Activated T-helper 1 cell treated with anti-CD3 and anti-CD28 coated beads, Interleukin-12 subunit alpha, Interleukin-12 subunit beta, Interleukin-2, Interleukin-4 antibody, amounts not matched to agents 30 ng/mL and 10 ng/mL and 1 ng/mL, durations not matched to agents 14 hours and 24 hours and 36 hours (primary cell): ENCODE data around the gene TNFSF11. TPM values are rescaled to one million over a fixed set of nuclear protein-coding genes. Genes with fewer than 3 reads are reported as not detected.
"Not testable (repeated sequence)": the region's sequence is repeated elsewhere in the genome, so short reads cannot be mapped to it uniquely, and the experiment has no call there.

Experiments
- DNase-seq: peaks from one replicate; pipeline ENCODE4 v3.0.0; 2021; ENCODE audit warnings: low spot score
- H3K27ac Mint-ChIP-seq: one replicate; pipeline ENCODE4 v1.8.0; 2021; ENCODE audit warnings: mild to moderate bottlenecking, mixed read lengths
- H3K27me3 Mint-ChIP-seq: one replicate; pipeline ENCODE4 v1.8.0; 2022; ENCODE audit warnings: mild to moderate bottlenecking, moderate library complexity, mixed read lengths; ENCODE audit not compliant: insufficient read depth
- H3K36me3 Mint-ChIP-seq: one replicate; pipeline ENCODE4 v1.8.0; 2021; ENCODE audit warnings: low read depth, mixed read lengths
- H3K4me1 Mint-ChIP-seq: one replicate; pipeline ENCODE4 v1.8.0; 2021; ENCODE audit warnings: low read depth, mixed read lengths
- H3K4me3 Mint-ChIP-seq: one replicate; pipeline ENCODE4 v1.8.0; 2021; ENCODE audit warnings: mild to moderate bottlenecking, moderate library complexity, mixed read lengths
- H3K9me3 Mint-ChIP-seq: one replicate; pipeline ENCODE4 v1.8.0; 2021; ENCODE audit warnings: mixed read lengths
- intact Hi-C: fragments of 100-400 bp; cut with micrococcal nuclease; formaldehyde crosslinking; loops from one replicate; pipeline ENCODE4 v1.15.1; 2024
- total RNA-seq: library from RNA; stranded (reverse); gene quantifications from 2 replicates; pipeline ENCODE4 v1.2.3, GENCODE V29; 2022

The TNFSF11 gene
- total RNA-seq, 1 donor from 2014 or later, result 1.2 TPM

- DNase-seq, result no peak
- Mint-ChIP-seq H3K27me3 (peaks cover 2% of the 10 kb centered on the region), H3K36me3 (no peaks in the 10 kb centered on the region), H3K27ac (no peak overlapping the region), H3K4me1 (peaks cover 6% of the 10 kb centered on the region), H3K4me3 (no peak overlapping the region), H3K9me3 (no peaks in the 10 kb centered on the region)
- intact Hi-C loops, result loop anchor here (5.0 kb wide), 1 partner anchor 50 kb away; no protein-coding TSS in a partner anchor
These were observed 26.3 kb upstream of the TNFSF11 start for GRCh38 chr13:42547612-42548011.

- H3K4me1 Mint-ChIP-seq, result peaks cover 6% of the 10 kb centered on the region
- intact Hi-C loops, result loop anchor here (5.0 kb wide), 1 partner anchor 52 kb away; no protein-coding TSS in a partner anchor
- no peaks in the 10 kb centered on the region for H3K27me3 Mint-ChIP-seq
- DNase-seq, result no peak
- no peaks in the 10 kb centered on the region for H3K36me3 Mint-ChIP-seq
- H3K4me3 Mint-ChIP-seq, result no peak overlapping the region
- no peak overlapping the region for H3K27ac Mint-ChIP-seq
- no peaks in the 10 kb centered on the region for H3K9me3 Mint-ChIP-seq
These were observed 25.0 kb upstream of the TNFSF11 start for GRCh38 chr13:42548731-42549551.

GRCh38 chr13:42549552-42549936, 24.4 kb upstream of the TNFSF11 start:
- intact Hi-C loops, result loop anchor here (5.0 kb wide), 1 partner anchor 52 kb away; no protein-coding TSS in a partner anchor
- peaks cover 6% of the 10 kb centered on the region for H3K4me1 Mint-ChIP-seq
- no peaks in the 10 kb centered on the region for H3K9me3 Mint-ChIP-seq
- DNase-seq, result no peak
- no peaks in the 10 kb centered on the region for H3K36me3 Mint-ChIP-seq
- no peak overlapping the region for H3K4me3 Mint-ChIP-seq
- H3K27ac Mint-ChIP-seq, result no peak overlapping the region
- H3K27me3 Mint-ChIP-seq, result no peaks in the 10 kb centered on the region

- Mint-ChIP-seq H3K36me3 (no peaks in the 10 kb centered on the region), H3K27me3 (peaks cover 4% of the 10 kb centered on the region), H3K4me1 (peaks cover 6% of the 10 kb centered on the region), H3K9me3 (no peaks in the 10 kb centered on the region), H3K4me3 (no peak overlapping the region), H3K27ac (no peak overlapping the region)
- no peak for DNase-seq
- intact Hi-C loops, result no loop called here
These were observed 22.3 kb upstream of the TNFSF11 start for GRCh38 chr13:42551611-42552010.

DNA sequence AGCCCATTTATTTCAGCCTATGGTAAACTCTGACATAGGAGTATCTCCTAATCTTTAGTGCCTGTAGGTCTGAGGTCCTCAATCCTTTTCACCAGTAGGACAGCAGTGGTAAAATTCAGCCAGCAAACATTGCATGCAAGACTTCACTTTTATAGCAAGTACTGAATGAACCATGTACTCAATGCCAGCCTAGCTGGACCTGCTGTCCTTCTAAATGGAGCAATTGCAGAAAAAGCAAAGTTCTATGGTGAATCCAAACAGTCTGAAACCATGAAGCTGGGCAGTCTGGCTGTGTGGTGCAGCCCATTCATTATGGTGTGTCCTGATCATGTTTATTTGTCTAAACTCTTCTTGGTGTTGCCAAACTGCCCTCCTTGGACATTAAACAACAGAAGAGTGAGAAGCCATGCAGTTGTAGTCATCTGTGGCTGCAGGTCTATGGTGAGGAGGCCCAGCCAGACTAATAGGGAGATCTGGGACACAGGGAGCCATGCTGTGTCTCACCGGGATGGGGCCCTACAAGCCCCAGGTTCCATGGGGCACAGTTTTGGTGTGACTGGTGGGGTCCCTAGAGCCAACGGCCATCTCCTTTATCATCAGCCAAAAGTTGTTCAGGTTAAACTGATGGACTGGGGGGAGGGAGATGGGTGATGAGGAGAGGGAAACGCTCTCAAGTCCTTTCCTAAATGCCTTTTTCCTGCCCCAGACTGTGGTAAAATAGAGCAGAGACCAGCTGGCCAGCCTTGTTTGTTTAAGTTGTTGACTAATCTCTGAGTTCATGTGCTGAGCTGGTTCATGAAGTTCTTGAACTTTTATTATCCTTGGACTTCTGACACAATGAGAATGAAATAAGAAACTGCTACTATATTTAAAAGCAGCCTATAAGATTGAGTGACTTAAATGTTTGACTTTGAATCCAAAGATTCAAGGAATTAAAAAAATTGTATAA, 20.6 kb upstream of the TNFSF11 start:
- Mint-ChIP-seq H3K36me3 (no peaks in the 10 kb centered on the region), H3K4me1 (no peaks in the 10 kb centered on the region), H3K9me3 (no peaks in the 10 kb centered on the region), H3K4me3 (no peak overlapping the region), H3K27me3 (peaks cover 4% of the 10 kb centered on the region), H3K27ac (no peak overlapping the region)
- intact Hi-C loops, result no loop called here
- no peak for DNase-seq

GRCh38 chr13:42559057-42559456, 14.9 kb upstream of the TNFSF11 start:
- Mint-ChIP-seq H3K36me3 (no peaks in the 10 kb centered on the region), H3K9me3 (peaks cover 4% of the 10 kb centered on the region), H3K27ac (no peak overlapping the region), H3K4me1 (peaks cover 5% of the 10 kb centered on the region), H3K27me3 (peaks cover 4% of the 10 kb centered on the region), H3K4me3 (no peak overlapping the region)
- intact Hi-C loops, result no loop called here
- no peak for DNase-seq

GRCh38 chr13:42559573-42560218, 14.3 kb upstream of the TNFSF11 start:
- H3K27ac Mint-ChIP-seq, H3K4me1 Mint-ChIP-seq, H3K27me3 Mint-ChIP-seq, H3K9me3 Mint-ChIP-seq, DNase-seq, H3K4me3 Mint-ChIP-seq, H3K36me3 Mint-ChIP-seq, intact Hi-C loops: not testable (repeated sequence)

- DNase-seq, H3K9me3 Mint-ChIP-seq, H3K27me3 Mint-ChIP-seq, H3K4me1 Mint-ChIP-seq, H3K27ac Mint-ChIP-seq, H3K4me3 Mint-ChIP-seq, intact Hi-C loops, H3K36me3 Mint-ChIP-seq: not testable (repeated sequence)
These were observed 13.6 kb upstream of the TNFSF11 start for GRCh38 chr13:42560320-42560719.

DNA sequence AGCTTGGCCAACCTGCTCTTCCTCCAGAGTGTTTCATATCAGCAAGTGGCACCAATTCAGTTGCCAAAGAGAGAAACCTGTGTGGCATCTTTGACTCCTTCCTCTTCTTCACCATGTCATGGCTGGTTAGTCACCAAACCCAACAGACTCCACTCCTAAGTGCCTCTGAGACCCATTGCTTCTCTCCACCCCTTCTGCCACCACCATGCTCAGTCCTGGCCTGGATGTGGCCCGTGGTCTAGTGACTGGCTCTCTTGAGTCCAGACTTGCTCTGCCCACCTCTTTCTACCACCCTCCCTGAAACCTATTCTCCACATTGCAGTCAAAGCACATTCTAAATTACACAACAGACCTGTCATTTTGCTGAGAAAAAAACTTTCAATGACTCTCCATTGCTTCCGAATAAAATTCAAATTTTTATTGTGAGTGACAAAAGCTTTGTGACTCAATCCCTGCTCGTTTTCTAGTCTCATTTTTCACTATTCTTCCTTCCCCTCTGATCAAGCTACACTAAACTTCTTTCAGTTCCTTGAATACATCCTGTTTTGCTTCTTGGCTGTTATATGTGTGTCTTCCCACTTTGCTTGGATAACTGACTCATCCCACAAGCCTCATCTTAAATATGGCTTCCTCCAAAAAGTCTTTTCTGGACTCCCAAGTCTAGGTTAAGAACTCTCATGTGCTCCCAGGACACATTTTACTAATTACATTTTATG, 12.0 kb upstream of the TNFSF11 start:
- H3K9me3 Mint-ChIP-seq, result peaks cover 7% of the 10 kb centered on the region
- intact Hi-C loops, result no loop called here
- H3K36me3 Mint-ChIP-seq, result no peaks in the 10 kb centered on the region
- no peaks in the 10 kb centered on the region for H3K27me3 Mint-ChIP-seq
- peaks cover 5% of the 10 kb centered on the region for H3K4me1 Mint-ChIP-seq
- H3K27ac Mint-ChIP-seq, result no peak overlapping the region
- H3K4me3 Mint-ChIP-seq, result no peak overlapping the region
- DNase-seq, result no peak

DNA sequence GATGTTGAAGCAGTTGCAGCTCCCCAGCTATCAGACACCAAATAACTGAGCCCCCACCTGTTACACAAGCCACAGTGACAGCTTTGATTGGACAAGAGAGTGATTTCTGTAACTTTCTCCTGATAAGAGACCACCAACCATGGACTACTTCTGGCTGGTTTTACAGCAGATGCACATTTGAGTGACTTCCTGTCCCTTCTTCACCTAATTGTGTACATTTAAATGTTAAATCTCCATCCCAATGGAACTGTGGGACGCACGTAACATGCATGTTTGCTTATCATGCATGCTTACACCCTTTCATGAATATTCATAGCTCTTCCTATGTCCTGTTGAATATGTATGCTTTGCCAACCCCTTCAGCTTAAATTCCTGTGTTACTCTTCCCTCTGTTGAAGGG, 6.0 kb upstream of the TNFSF11 start:
- intact Hi-C loops, result no loop called here
- Mint-ChIP-seq H3K4me1 (no peaks in the 10 kb centered on the region), H3K27ac (no peak overlapping the region), H3K9me3 (peaks cover 11% of the 10 kb centered on the region), H3K27me3 (peaks cover 17% of the 10 kb centered on the region), H3K4me3 (no peak overlapping the region), H3K36me3 (peaks cover 2% of the 10 kb centered on the region)
- DNase-seq, result no peak

DNA sequence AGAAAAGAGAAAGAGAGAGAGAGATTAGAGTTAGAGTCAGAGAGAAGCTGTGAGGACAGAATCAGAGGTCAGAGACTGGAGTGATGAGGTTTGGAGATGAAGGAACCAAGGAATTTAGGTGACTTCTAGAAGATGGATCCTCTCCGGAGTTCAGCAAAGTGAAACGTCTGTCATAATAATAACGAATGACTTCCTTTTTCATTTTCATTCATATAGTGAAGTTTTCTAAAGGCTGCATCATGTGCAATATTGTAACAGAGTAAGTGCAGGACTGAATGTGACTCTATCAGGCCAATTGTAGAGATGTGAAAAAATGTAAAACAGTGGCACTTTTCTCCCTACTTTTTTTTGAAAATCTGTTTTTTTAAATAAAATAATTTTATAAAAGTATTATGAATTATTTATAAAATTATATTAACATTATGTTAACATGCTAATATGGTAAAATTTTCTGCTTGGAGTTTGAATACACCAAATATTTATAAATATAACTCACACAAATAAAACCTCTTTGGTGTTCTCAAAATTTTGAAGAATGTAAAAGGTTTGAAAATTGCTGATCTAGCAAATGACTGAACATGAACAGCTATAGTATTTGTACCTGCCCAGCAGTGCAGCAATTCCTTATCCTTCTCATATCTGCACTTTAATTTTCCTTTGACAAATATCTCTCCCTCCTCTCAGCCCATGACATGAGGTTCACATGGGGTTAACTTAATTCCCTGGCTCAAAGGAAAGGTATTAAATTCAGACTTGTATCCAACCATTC, 4.2 kb upstream of the TNFSF11 start:
- Mint-ChIP-seq H3K4me1 (peaks cover 11% of the 10 kb centered on the region), H3K9me3 (peaks cover 17% of the 10 kb centered on the region), H3K27ac (no peak overlapping the region), H3K4me3 (no peak overlapping the region), H3K36me3 (peaks cover 4% of the 10 kb centered on the region), H3K27me3 (peaks cover 29% of the 10 kb centered on the region)
- intact Hi-C loops, result no loop called here
- DNase-seq, result no peak

DNA sequence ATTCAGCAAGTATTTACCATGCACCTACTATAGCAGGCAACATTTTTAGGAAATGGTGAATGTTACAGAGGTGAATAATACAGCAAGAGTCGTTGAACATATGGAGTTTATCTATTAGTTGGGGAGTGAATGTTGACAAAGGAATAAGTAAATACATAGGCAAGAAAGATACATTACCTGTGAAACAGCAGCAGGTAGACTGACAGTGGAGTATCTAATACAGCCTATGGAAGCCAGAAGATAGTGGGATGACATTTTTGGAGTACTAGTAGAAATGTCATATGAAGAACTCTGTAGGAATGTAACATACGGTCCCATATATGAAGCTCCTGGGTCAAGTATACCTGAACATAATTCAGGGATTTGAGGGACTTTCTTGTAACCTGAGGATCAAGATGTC, 2.1 kb upstream of the TNFSF11 start:
- Mint-ChIP-seq H3K9me3 (peaks cover 13% of the 10 kb centered on the region), H3K4me1 (peaks cover 19% of the 10 kb centered on the region), H3K27ac (no peak overlapping the region), H3K36me3 (peaks cover 4% of the 10 kb centered on the region), H3K4me3 (no peak overlapping the region), H3K27me3 (peaks cover 43% of the 10 kb centered on the region)
- intact Hi-C loops, result no loop called here
- DNase-seq, result no peak
